ENCODE measurements around the gene SLC22A3.
A peak's percentile ranks its signal among the peaks of the same experiment; 100 is the strongest.
"Not testable (repeated sequence)": the region's sequence is repeated elsewhere in the genome, so short reads cannot be mapped to it uniquely, and the experiment has no call there.

The SLC22A3 gene

GRCh38 chr6:160336200-160336599 lies 12.0 kb upstream of the SLC22A3 start:
- no peak for DNase-seq (ENCODE audit: low spot score)

DNA sequence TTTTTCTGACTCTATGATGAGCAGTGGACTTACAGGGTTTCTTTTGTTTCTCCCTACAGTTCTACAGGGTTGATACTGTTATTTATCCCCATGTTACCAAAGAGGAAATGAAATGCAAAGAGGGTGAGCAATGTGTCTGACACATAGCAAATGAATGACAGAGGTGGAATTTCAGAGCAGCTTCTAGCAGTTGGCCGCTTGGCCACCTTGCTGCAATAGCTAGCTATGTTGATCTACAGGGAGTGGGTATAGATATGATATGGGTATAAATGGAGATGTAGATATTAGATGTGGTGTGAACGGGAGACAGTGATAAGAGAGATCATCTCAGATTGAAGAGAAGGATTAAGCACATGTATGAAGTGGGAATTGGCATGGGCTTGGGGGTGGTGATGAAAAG lies 10.9 kb upstream of the SLC22A3 start:
- peak; percentile 48 for DNase-seq (ENCODE audit: low spot score)

- DNase-seq (ENCODE audit: low spot score), result no peak
These were observed 10.2 kb upstream of the SLC22A3 start for GRCh38 chr6:160337991-160338390.

DNA sequence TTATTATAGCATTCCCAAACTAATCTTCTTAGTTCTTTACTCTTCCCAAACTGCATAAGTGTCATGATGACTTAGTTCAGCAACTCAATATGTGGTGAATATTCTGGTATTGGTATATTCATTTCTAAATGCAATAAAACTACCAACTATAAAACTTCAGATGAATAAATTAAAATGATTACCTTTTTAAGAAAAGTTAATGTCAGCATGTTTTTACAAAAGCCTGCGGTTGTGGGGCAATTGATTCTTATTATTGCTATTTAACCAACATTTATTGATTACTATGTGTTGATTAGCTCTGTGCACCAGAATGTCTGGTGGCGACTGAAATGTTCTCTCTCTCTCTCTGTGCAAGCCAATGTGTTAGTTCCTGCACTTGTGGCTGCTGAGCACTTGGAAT lies 5.0 kb upstream of the SLC22A3 start:
- DNase-seq (ENCODE audit: low spot score), result no peak

DNA sequence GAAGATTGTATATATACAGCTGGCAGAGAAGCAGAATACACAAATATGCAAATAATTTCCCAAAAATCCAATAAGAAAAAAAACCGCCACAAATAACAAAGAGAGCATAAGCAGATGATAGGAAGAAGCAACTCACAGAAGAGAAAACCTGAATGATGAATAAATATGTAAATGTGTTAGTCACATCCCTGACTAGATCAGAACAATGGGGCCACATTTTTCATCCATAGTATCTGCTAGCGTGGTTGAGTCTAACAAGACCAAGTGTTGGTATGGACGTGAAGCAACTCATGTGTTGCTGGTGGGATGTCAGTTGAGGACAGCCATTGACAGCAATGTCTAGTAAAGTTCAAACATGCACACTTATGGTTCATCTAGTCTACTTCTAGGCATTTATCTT lies 3.9 kb upstream of the SLC22A3 start:
- no peak for DNase-seq (ENCODE audit: low spot score)

DNA sequence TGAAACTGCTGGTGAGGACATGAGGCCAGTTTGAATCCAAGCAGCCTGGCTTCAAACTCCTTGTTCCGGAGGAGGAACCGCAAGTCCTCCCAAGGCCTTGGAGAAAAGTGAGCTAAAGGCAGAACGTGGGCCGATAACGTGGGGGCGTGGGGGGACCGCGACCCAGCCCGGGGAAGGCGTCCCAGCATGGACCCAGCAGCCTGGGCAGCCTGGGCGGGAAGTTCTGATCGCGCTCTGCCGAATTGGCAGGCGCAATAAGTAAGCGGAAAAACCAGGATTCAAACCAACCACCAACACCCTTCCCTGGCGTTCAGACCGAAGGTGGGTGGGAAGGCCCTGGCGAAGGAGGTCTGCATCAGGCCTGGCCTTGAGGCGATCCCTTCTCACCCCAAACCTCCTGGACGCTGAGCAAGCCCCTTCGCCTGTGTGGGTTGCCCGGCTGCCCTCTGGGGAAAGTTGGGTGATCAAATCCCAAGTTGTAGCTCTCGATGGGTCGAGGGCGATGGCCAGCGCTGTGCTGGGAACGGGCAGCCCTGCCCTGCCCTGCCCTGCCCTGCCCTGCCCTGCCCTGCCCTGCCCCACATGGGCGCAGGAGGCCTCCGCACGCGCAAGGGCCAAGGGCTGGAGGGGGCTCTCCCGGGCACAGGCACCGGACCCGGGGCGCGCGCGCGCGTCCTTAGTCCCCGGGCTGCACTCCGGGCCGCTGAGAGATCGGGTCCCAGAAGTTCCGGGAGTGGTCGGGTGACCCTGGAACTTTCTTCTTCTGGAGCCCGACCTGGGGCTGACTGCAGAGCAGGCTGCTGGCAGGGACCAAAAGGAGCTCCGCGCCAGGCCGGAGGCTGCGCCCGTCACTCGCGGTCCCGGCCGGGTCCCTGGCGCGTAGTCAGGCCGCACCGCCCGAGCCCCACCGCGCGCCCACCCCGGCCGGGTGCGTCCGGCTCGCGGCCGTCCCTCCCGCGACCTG lies 637 bp upstream of the SLC22A3 start:
- no peak for DNase-seq (ENCODE audit: low spot score)

DNA sequence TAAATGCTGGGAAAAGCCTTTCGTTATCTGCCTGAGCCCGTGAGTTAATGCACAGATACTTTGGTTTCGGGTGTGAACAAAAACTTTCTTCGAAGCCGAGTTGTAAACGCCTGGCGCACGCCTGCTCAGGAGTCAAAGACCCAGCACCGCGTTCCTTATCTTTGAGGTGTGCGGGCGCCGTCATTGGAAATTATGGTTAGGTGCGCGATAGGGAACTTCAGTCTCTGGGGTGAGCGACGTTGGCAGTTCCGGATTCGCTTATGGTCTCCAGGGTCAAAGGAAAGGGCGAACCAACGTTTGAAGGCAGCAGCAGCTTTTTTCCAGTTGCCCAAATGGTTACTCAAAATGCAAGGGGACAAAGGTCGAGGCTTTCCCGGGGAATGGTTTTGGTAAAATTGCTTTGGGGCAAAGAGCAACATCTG lies 853 bp downstream of the SLC22A3 start:
- DNase-seq (ENCODE audit: low spot score), result no peak

DNA sequence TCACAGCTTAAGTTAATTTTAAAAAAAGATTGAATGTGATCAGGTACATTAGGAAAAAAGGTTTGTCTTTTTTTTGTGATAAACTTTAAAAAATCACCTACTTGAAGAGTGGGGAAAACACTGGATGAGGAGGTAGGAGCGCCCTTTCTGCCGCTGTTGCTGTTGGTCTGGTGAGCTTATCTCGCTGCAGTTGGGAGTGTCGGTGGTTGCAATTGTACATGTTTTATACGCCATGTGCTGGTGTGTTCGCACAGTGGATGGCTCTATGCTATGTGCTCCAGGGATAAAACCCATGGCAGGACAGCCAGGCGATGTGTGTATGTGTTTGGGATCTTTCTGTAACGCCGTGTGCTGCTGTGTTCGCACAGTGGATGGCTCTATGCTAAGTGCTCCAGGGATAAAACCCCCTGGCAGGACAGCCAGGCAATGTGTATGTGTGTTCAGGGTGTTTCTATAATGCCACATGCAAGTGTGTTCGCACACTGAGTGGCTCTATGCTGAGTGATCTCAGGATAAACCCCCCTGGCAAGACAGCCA lies 1.7 kb downstream of the SLC22A3 start:
- no peak for DNase-seq (ENCODE audit: low spot score)

DNA sequence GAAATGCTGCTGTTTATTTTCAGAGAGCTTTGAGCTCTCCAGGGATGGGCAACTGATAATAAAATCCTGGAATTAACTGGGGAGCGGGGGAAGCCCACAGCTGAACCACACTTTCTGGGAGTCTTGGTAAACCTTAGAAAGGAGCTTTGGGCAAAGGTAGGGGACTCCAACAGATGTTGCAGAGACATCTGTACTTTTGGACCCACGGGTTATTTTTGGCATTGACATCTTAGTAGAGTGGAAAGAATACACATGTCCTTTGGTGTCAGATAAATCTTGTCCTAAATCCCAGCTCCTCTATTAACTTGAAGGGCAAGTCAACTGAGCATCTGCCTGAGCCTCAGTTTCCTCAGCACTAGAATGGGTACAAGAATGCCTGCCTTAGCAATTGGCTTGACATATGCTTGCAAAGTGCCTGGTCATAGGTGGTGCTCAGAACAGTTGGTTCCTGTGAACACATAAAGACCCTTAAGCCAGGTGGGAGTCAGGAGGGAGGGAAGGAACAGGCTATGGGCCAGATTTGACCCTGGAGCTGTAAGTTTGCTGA lies 5.8 kb downstream of the SLC22A3 start:
- DNase-seq (ENCODE audit: low spot score), result no peak

- DNase-seq (ENCODE audit: low spot score), result peak; percentile 67
These were observed 6.8 kb downstream of the SLC22A3 start for GRCh38 chr6:160355001-160355400.

DNA sequence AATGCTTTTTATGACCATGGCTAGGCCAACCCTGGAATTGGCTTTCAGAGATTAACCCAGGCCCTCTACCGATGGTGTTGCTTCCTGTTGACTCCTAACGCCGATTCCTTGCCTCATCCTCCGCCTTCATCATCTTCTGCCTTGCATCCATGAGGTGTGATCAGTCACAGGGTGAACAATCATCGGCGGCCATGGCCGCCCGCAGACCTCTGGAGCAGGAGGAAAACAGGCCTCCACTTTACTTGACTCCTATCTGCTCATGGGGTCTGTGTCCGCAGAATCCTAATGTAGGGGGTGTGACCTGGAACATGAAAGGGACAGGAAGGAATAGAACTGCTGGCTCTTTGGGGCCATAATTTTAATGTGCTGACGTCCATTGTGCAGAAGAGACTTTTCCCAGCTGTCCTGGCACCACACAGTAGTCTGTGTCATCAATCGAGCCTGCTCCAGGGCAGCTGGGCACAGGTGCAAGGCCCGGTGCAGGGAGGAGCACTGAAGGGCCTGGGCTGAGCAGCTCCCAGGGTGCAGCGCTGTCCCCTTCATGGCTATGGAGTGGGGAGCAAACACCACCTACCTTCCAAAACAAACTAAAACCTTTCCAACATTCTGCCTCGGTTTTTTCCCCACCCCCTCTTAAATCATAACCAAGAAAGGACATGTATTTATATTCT lies 8.0 kb downstream of the SLC22A3 start:
- DNase-seq (ENCODE audit: low spot score), result no peak

- no peak for DNase-seq (ENCODE audit: low spot score)
These were observed 8.9 kb downstream of the SLC22A3 start for GRCh38 chr6:160357088-160357487.

- no peak for DNase-seq (ENCODE audit: low spot score)
These were observed 10.3 kb downstream of the SLC22A3 start for GRCh38 chr6:160358225-160359119.

GRCh38 chr6:160360955-160361354 lies 12.8 kb downstream of the SLC22A3 start:
- DNase-seq (ENCODE audit: low spot score), result no peak

DNA sequence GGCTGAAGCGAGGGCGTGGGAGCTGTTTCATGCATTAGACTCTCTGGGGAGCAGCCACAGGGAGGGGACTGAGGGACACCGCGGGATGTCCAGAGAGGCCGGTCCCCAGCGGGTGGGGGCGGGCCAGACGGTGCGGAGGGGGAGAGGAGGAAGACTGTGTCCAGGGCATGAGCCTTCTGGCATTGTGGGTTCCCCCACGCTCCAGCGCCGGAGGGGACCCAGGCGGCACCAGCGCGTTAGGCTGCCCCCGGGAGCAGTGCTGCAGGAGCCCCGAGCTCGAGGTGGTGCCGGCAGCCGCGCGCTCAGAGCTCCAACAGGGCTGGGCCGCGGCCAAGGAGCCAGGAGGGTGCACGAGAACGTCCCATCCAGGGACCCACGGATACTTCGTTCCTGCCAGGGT lies 14.4 kb downstream of the SLC22A3 start:
- no peak for DNase-seq (ENCODE audit: low spot score)

DNA sequence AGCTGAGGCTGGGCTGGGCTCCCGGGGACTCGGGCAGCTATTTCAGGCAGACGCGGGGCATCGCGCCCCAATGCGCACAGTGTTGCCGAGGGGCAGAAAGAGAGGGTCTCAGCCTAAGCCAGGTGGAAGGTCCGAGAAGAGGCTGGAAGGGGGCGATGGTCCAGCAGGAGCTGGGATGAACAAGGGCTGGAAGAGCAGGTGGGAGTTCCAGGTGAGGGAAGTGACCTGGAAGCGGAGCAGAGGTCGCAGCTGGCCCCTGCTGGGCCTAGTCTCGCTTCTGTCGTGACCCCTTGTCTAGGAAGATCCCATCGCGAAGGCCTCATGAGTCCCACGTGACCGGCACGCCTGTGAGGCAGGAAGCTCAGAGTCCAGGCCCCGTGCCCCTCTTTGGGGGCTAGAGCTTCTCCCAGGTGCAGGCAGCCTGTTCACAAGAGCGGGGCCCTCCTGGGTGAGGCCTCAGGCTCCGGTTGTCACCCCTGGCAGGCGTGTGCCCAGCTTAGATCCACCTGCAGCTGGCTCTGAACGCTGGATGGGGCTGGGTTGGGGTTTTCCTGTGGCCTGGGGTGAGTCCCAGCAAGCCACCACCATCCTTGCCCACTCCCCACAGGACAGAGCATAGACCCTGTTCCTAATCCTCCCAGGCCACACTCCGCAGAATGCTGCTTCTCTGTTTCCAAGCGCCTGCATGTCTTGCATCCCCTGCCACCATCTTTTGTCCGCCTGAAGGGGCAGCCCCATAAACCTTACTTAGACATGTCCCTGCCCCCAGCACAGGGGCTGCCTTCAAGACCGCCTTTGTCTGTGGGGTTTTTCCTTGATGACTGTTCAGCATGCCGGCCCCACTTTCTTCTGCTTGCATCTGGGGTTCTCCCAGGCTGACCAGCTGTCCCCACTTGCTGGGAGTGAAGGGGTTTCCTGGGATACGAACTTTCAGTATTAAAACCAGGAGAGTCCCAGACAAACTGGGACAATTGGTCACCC lies 15.1 kb downstream of the SLC22A3 start:
- no peak for DNase-seq (ENCODE audit: low spot score)

DNA sequence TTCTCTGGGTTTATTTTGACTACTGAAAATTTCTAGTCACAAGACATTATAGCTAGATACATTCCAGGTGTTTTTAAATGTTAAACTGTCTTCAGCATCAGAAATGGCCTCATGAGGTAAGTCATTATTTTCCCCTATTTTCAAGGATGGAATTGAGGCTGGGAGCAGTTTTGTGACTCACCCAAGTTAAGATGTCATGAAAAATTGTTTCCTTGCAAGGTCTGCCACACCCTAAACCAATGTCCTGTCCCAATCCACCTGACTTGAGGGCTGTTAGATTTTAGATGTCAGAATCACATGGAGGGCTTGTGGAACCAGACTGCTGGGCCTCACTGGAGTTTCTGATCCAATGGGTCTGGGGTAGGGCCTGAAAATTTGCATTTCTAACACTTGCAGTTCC lies 16.9 kb downstream of the SLC22A3 start:
- no peak for DNase-seq (ENCODE audit: low spot score)

- no peak for DNase-seq (ENCODE audit: low spot score)
These were observed 19.8 kb downstream of the SLC22A3 start for GRCh38 chr6:160367798-160368547.

DNA sequence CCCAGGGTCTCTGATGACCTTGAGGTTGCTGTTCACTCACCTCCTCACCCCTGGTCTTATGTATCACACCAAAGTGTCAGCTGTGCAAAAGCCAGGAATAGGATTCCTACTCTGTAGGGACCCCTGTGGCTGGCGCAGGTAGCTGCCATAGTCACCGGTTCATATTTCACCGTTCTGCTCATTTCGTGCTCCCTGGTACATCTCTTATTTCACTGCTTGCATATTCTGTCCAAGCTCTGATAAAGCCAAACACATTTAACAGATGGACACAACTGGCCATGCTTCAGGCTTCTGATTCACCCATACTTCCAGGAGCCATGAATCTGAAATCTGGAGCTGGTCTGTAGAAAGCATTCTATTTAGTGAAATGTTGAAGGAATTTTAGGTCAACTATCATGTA lies 20.5 kb downstream of the SLC22A3 start:
- DNase-seq (ENCODE audit: low spot score), result no peak

DNA sequence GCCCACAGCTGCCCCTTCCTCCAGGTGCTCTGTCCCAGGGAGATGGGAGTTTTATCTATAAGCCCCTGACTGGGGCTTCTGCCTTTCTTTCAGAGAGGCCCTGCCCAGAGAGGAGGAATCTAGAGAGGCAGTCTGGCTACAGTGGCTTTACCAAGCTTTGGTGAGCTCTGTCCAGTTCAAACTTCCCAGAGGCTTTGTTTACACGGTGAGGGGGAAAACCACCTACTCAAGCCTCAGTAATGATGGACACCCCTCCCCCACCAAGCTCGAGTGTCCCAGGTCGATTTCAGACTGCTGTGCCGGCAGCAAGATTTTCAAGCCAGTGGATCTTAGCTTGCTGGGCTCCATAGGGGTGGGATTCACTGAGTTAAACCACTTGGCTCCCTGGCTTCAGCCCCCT lies 25.4 kb downstream of the SLC22A3 start:
- not testable (repeated sequence) for DNase-seq (ENCODE audit: low spot score)

Data from RKO (cell line).